Measurements from ENCODE around the gene SLC37A3.

SLC37A3 gene

GRCh38 chr7:140326116-140326928, 72.0 kb downstream of the SLC37A3 start:
- no peak overlapping the region for H3K9ac ChIP-seq (ENCODE audit: low read depth, low read length, poor library complexity, severe bottlenecking)

DNA sequence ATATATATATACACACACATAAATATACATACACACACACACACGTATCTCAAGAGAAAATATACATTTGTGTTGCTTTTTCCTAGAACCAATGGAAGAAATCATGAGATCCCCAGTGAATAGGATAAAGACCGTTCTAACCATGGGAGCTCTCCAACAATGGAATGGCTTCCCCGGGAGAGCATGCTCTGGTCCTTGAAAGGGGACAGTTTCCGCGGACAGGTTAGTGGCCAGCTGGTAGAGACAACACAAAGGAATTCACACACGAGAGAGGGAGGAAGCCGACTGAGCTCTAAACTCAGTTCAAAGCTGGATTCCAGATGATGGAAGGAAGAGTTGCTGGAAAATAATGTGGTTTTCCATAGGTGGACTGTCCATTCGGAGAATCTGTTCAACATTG, 72.7 kb downstream of the SLC37A3 start:
- Histone ChIP-seq H3K9me3 (ENCODE audit: insufficient read depth, low read depth, low read length) (no peaks in the 10 kb centered on the region), H2AFZ (ENCODE audit: low read length) (no peak overlapping the region), H3K36me3 (ENCODE audit: insufficient read depth, low read length) (no peaks in the 10 kb centered on the region), H3F3A (ENCODE audit: low read depth) (no peaks in the 10 kb centered on the region), H3K9ac (ENCODE audit: low read depth, low read length, poor library complexity, severe bottlenecking) (no peak overlapping the region), H3K27me3 (ENCODE audit: insufficient read depth, low read length, poor library complexity, severe bottlenecking) (no peaks in the 10 kb centered on the region), H3K4me1 (ENCODE audit: insufficient read depth, low read length, poor library complexity, severe bottlenecking) (no peaks in the 10 kb centered on the region), H3K4me2 (ENCODE audit: low read depth, low read length, poor library complexity, severe bottlenecking) (no peak overlapping the region), H3K9me2 (replicated peaks; ENCODE audit: low read depth, low read length) (no peaks in the 10 kb centered on the region), H3K4me3 (ENCODE audit: low read length, poor library complexity, severe bottlenecking) (no peak overlapping the region), H3K79me2 (ENCODE audit: insufficient read depth, low read length) (no peaks in the 10 kb centered on the region), H4K20me1 (ENCODE audit: insufficient read depth, low read length, poor library complexity, severe bottlenecking) (no peaks in the 10 kb centered on the region)
- TF ChIP-seq EZH2phosphoT487 (IDR thresholded peaks at IDR 0.05; ENCODE audit: borderline replicate concordance) = no peak
- no peak for TF ChIP-seq CTCF (conservative IDR thresholded peaks at IDR 0.05; ENCODE audit: low read length)

More at GRCh38 chr7:140326116-140326928, 72.0 kb downstream of the SLC37A3 start:
- Histone ChIP-seq H3K9me3 (ENCODE audit: insufficient read depth, low read depth, low read length) (no peaks in the 10 kb centered on the region), H3K9me2 (replicated peaks; ENCODE audit: low read depth, low read length) (no peaks in the 10 kb centered on the region), H3K4me3 (ENCODE audit: low read length, poor library complexity, severe bottlenecking) (no peak overlapping the region), H3K4me2 (ENCODE audit: low read depth, low read length, poor library complexity, severe bottlenecking) (no peak overlapping the region), H3K4me1 (ENCODE audit: insufficient read depth, low read length, poor library complexity, severe bottlenecking) (no peaks in the 10 kb centered on the region), H4K20me1 (ENCODE audit: insufficient read depth, low read length, poor library complexity, severe bottlenecking) (no peaks in the 10 kb centered on the region), H3K27me3 (ENCODE audit: insufficient read depth, low read length, poor library complexity, severe bottlenecking) (no peaks in the 10 kb centered on the region), H3K79me2 (ENCODE audit: insufficient read depth, low read length) (no peaks in the 10 kb centered on the region), H2AFZ (ENCODE audit: low read length) (no peak overlapping the region), H3K36me3 (ENCODE audit: insufficient read depth, low read length) (no peaks in the 10 kb centered on the region), H3F3A (ENCODE audit: low read depth) (no peaks in the 10 kb centered on the region)
- TF ChIP-seq CTCF (conservative IDR thresholded peaks at IDR 0.05; ENCODE audit: low read length) (peak; percentile 70), EZH2phosphoT487 (IDR thresholded peaks at IDR 0.05; ENCODE audit: borderline replicate concordance) (no peak)

DNA sequence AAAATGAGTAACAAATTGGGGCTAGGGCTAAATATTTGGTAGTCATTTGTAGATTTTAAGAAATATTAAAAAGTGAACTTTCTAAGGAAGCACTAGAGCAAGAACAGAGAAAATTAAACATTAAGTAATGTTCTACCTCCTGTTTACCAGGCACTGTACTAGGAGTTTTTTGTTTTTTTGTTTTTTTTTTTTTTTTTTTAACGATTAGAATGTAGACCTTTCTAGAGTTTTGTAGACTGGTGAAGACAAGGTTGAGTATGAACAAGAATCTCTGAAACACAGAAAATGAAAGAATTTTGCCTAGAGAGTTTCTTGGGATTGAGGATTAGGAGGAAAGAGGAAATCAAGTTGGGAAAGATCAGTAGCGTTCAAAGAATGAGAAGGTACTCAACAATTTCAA, 73.6 kb downstream of the SLC37A3 start:
- no peaks in the 10 kb centered on the region for H4K20me1 ChIP-seq (ENCODE audit: insufficient read depth, low read length, poor library complexity, severe bottlenecking)
- H3K9me3 ChIP-seq (ENCODE audit: insufficient read depth, low read depth, low read length) = no peaks in the 10 kb centered on the region
- no peaks in the 10 kb centered on the region for H3K9me2 ChIP-seq (replicated peaks; ENCODE audit: low read depth, low read length)
- H3K27me3 ChIP-seq (ENCODE audit: insufficient read depth, low read length, poor library complexity, severe bottlenecking) = no peaks in the 10 kb centered on the region
- H3K4me2 ChIP-seq (ENCODE audit: low read depth, low read length, poor library complexity, severe bottlenecking) = no peak overlapping the region
- no peaks in the 10 kb centered on the region for H3K4me1 ChIP-seq (ENCODE audit: insufficient read depth, low read length, poor library complexity, severe bottlenecking)
- no peak overlapping the region for H3K4me3 ChIP-seq (ENCODE audit: low read length, poor library complexity, severe bottlenecking)
- H3K36me3 ChIP-seq (ENCODE audit: insufficient read depth, low read length) = no peaks in the 10 kb centered on the region
- no peaks in the 10 kb centered on the region for H3K79me2 ChIP-seq (ENCODE audit: insufficient read depth, low read length)
- H2AFZ ChIP-seq (ENCODE audit: low read length) = no peak overlapping the region
- H3K9ac ChIP-seq (ENCODE audit: low read depth, low read length, poor library complexity, severe bottlenecking) = no peak overlapping the region
- no peak for TF ChIP-seq EZH2phosphoT487 (IDR thresholded peaks at IDR 0.05; ENCODE audit: borderline replicate concordance)
- no peak for TF ChIP-seq CTCF (conservative IDR thresholded peaks at IDR 0.05; ENCODE audit: low read length)
- H3F3A ChIP-seq (ENCODE audit: low read depth) = no peaks in the 10 kb centered on the region

Data from Loucy (cell line).